HCT116 (cell line): ENCODE measurements around the gene LTB4R.

Source experiments
- CTCF ChIP-seq, 3 experiments: fragments of 200-600 bp in 1 of 3; sonication (generic) in 1 of 3; IDR thresholded peaks in 2 of 3; conservative IDR thresholded peaks in 1 of 3; 2 replicates each; pipeline ENCODE4 v1.5.1; 2012 to 2017; ENCODE audit warnings: low read depth in 2 of 3, low read length in 2 of 3, antibody characterized with exemption in 1 of 3, borderline replicate concordance in 1 of 3, control low read depth in 1 of 3, mild to moderate bottlenecking in 1 of 3, mixed read lengths in 1 of 3, mixed run types in 1 of 3, moderate library complexity in 1 of 3; ENCODE audit not compliant: insufficient read depth in 1 of 3
- EZH2 ChIP-seq: fragments of 200-600 bp; sonication (generic); IDR thresholded peaks from 2 replicates; pipeline ENCODE4 v1.6.1; 2017; ENCODE audit warnings: antibody characterized with exemption, mixed run types
- EZH2phosphoT487 ChIP-seq: fragments of 200-600 bp; IDR thresholded peaks from 2 replicates; pipeline ENCODE4 v1.6.1; 2018; ENCODE audit warnings: antibody characterized with exemption, borderline replicate concordance
- POLR2AphosphoS5 ChIP-seq: IDR thresholded peaks from 2 replicates; pipeline ENCODE4 v1.6.1; 2011; ENCODE audit warnings: mild to moderate bottlenecking, low read depth, low read length, moderate library complexity
- SP1 ChIP-seq: IDR thresholded peaks from 2 replicates; pipeline ENCODE4 v1.6.1; 2012; ENCODE audit warnings: low read depth

- TF ChIP-seq CTCF (IDR thresholded peaks at IDR 0.05 in 2 of 3, conservative IDR thresholded peaks at IDR 0.05 in 1 of 3; ENCODE audit: borderline replicate concordance in 1 of 3, insufficient read depth in 1 of 3, low read depth in 2 of 3, low read length in 2 of 3) = no peak
- TF ChIP-seq POLR2AphosphoS5 = no peak
- no peak for TF ChIP-seq SP1
- no peak for TF ChIP-seq EZH2phosphoT487
- TF ChIP-seq EZH2 = no peak
Observed at GRCh38 chr14:24310265-24310645, 1.0 kb upstream of the LTB4R start.
